ENCODE data around the gene MAML3. TPM values are rescaled to one million over a fixed set of nuclear protein-coding genes. Genes with fewer than 3 reads are reported as not detected.
A peak's percentile ranks its signal among the peaks of the same experiment; 100 is the strongest.

Gene MAML3
- total RNA-seq, 1 donor from 2014 or later, result 8.1 TPM

GRCh38 chr4:140109292-140109691 lies 44.7 kb downstream of the MAML3 start:
- no peak overlapping the region for H3K27ac Mint-ChIP-seq (ENCODE audit: unreplicated experiment)
- Histone ChIP-seq H3K4me1 (ENCODE audit: insufficient read depth, low read length) (no peaks in the 10 kb centered on the region), H3K36me3 (ENCODE audit: insufficient read depth, low read length) (no peaks in the 10 kb centered on the region), H2AFZ (ENCODE audit: low read depth, low read length) (no peak overlapping the region), H3K4me3 (ENCODE audit: insufficient read depth, low read depth, low read length) (no peak overlapping the region), H4K20me1 (ENCODE audit: insufficient read depth, low read length) (no peaks in the 10 kb centered on the region), H3K9ac (ENCODE audit: low read length) (no peak overlapping the region), H3K27me3 (ENCODE audit: insufficient read depth, low read length) (no peaks in the 10 kb centered on the region), H3K27ac (ENCODE audit: low read depth, low read length) (no peak overlapping the region), H3K9me3 (ENCODE audit: insufficient read depth, low read depth, low read length) (no peaks in the 10 kb centered on the region), H3K79me2 (ENCODE audit: insufficient read depth, low read length) (no peaks in the 10 kb centered on the region), H3K4me2 (ENCODE audit: low read length) (no peak overlapping the region)
- H3K9me3 Mint-ChIP-seq (ENCODE audit: unreplicated experiment), result peaks cover 2% of the 10 kb centered on the region
- TF ChIP-seq, protein P1, sequence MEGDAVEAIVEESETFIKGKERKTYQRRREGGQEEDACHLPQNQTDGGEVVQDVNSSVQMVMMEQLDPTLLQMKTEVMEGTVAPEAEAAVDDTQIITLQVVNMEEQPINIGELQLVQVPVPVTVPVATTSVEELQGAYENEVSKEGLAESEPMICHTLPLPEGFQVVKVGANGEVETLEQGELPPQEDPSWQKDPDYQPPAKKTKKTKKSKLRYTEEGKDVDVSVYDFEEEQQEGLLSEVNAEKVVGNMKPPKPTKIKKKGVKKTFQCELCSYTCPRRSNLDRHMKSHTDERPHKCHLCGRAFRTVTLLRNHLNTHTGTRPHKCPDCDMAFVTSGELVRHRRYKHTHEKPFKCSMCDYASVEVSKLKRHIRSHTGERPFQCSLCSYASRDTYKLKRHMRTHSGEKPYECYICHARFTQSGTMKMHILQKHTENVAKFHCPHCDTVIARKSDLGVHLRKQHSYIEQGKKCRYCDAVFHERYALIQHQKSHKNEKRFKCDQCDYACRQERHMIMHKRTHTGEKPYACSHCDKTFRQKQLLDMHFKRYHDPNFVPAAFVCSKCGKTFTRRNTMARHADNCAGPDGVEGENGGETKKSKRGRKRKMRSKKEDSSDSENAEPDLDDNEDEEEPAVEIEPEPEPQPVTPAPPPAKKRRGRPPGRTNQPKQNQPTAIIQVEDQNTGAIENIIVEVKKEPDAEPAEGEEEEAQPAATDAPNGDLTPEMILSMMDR (IDR thresholded peaks at IDR 0.05; ENCODE audit: insufficient read depth, low read depth, low read length), result no peak
- TF ChIP-seq EZH2 (IDR thresholded peaks at IDR 0.05; ENCODE audit: insufficient read depth, low read length), result no peak
- peaks cover 3% of the 10 kb centered on the region for H3K36me3 Mint-ChIP-seq (ENCODE audit: low read depth, unreplicated experiment)
- DNase-seq (ENCODE audit: low read depth) (no peak), FAIRE-seq (no peak)
- H3K27me3 Mint-ChIP-seq (ENCODE audit: low read depth, unreplicated experiment), result peaks cover 3% of the 10 kb centered on the region
- no peak overlapping the region for H3K4me3 Mint-ChIP-seq (ENCODE audit: unreplicated experiment)
- H3K4me1 Mint-ChIP-seq (ENCODE audit: low read depth, unreplicated experiment), result peaks cover 26% of the 10 kb centered on the region

DNA sequence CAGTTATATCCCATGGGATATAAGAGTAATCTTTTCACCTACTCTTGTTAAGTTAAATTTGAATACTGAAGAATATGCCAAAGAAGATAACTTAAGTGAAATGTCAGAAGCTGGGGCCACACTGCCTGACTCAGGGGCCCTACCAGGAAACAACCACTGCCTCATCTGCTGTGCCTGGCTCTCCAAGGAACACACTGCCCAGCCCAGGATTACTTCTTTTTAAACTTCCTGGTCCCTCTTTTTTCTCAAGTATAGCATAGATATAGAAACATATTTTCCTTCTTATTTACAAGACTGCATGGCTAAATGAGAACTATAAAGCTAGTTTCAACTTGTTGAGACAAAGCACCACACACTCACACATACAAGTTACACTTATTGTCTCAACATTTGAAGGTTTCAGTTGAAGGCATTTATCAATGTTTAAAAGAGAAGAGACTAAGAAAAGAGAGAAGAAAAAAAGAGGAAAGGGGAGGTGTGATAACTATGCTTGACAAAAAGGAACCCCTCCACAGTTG lies 45.2 kb downstream of the MAML3 start:
- Histone ChIP-seq H3K4me1 (ENCODE audit: insufficient read depth, low read length) (peaks cover under 1% of the 10 kb centered on the region), H2AFZ (ENCODE audit: low read depth, low read length) (no peak overlapping the region), H3K27ac (ENCODE audit: low read depth, low read length) (no peak overlapping the region), H4K20me1 (ENCODE audit: insufficient read depth, low read length) (no peaks in the 10 kb centered on the region), H3K4me3 (ENCODE audit: insufficient read depth, low read depth, low read length) (no peak overlapping the region), H3K36me3 (ENCODE audit: insufficient read depth, low read length) (no peaks in the 10 kb centered on the region), H3K79me2 (ENCODE audit: insufficient read depth, low read length) (no peaks in the 10 kb centered on the region), H3K27me3 (ENCODE audit: insufficient read depth, low read length) (no peaks in the 10 kb centered on the region), H3K4me2 (ENCODE audit: low read length) (no peak overlapping the region), H3K9me3 (ENCODE audit: insufficient read depth, low read depth, low read length) (no peaks in the 10 kb centered on the region), H3K9ac (ENCODE audit: low read length) (no peak overlapping the region)
- TF ChIP-seq, protein P1 (IDR thresholded peaks at IDR 0.05; ENCODE audit: insufficient read depth, low read depth, low read length), result no peak
- TF ChIP-seq EZH2 (IDR thresholded peaks at IDR 0.05; ENCODE audit: insufficient read depth, low read length), result no peak
- H3K27me3 Mint-ChIP-seq (ENCODE audit: low read depth, unreplicated experiment), result peaks cover 3% of the 10 kb centered on the region
- H3K27ac Mint-ChIP-seq (ENCODE audit: unreplicated experiment), result no peak overlapping the region
- peaks cover 3% of the 10 kb centered on the region for H3K36me3 Mint-ChIP-seq (ENCODE audit: low read depth, unreplicated experiment)
- DNase-seq (ENCODE audit: low read depth) (no peak), FAIRE-seq (no peak)
- H3K9me3 Mint-ChIP-seq (ENCODE audit: unreplicated experiment), result peaks cover 2% of the 10 kb centered on the region
- H3K4me3 Mint-ChIP-seq (ENCODE audit: unreplicated experiment), result no peak overlapping the region
- H3K4me1 Mint-ChIP-seq (ENCODE audit: low read depth, unreplicated experiment), result peaks cover 26% of the 10 kb centered on the region

GRCh38 chr4:140108243-140108642 lies 45.7 kb downstream of the MAML3 start:
- Histone ChIP-seq H3K4me2 (ENCODE audit: low read length) (no peak overlapping the region), H3K79me2 (ENCODE audit: insufficient read depth, low read length) (no peaks in the 10 kb centered on the region), H2AFZ (ENCODE audit: low read depth, low read length) (no peak overlapping the region), H4K20me1 (ENCODE audit: insufficient read depth, low read length) (no peaks in the 10 kb centered on the region), H3K9me3 (ENCODE audit: insufficient read depth, low read depth, low read length) (no peaks in the 10 kb centered on the region), H3K36me3 (ENCODE audit: insufficient read depth, low read length) (no peaks in the 10 kb centered on the region), H3K27ac (ENCODE audit: low read depth, low read length) (no peak overlapping the region), H3K27me3 (ENCODE audit: insufficient read depth, low read length) (no peaks in the 10 kb centered on the region), H3K4me3 (ENCODE audit: insufficient read depth, low read depth, low read length) (no peak overlapping the region), H3K4me1 (ENCODE audit: insufficient read depth, low read length) (peaks cover 6% of the 10 kb centered on the region), H3K9ac (ENCODE audit: low read length) (no peak overlapping the region)
- DNase-seq (ENCODE audit: low read depth) (no peak), FAIRE-seq (no peak)
- no peak overlapping the region for H3K27ac Mint-ChIP-seq (ENCODE audit: unreplicated experiment)
- peak overlapping the region; percentile 63 for H3K4me3 Mint-ChIP-seq (ENCODE audit: unreplicated experiment)
- peaks cover 2% of the 10 kb centered on the region for H3K9me3 Mint-ChIP-seq (ENCODE audit: unreplicated experiment)
- H3K36me3 Mint-ChIP-seq (ENCODE audit: low read depth, unreplicated experiment), result no peaks in the 10 kb centered on the region
- no peak for TF ChIP-seq EZH2 (IDR thresholded peaks at IDR 0.05; ENCODE audit: insufficient read depth, low read length)
- TF ChIP-seq, protein P1 (IDR thresholded peaks at IDR 0.05; ENCODE audit: insufficient read depth, low read depth, low read length), result no peak
- peaks cover 3% of the 10 kb centered on the region for H3K27me3 Mint-ChIP-seq (ENCODE audit: low read depth, unreplicated experiment)
- peaks cover 27% of the 10 kb centered on the region for H3K4me1 Mint-ChIP-seq (ENCODE audit: low read depth, unreplicated experiment)

Data from astrocyte (in vitro differentiated cells and primary cell).